GM12873 (cell line): Measurements from ENCODE around the gene JMJD1C.

Experiments used
- TF ChIP-seq, protein P1 (sequence below): IDR thresholded peaks from 2 replicates; pipeline ENCODE4 v1.5.1; 2012; ENCODE audit warnings: low read depth, mild to moderate bottlenecking, moderate library complexity, low read length, control low read depth; ENCODE audit not compliant: insufficient read depth; ENCODE audit errors: missing control alignments

Gene JMJD1C

DNA sequence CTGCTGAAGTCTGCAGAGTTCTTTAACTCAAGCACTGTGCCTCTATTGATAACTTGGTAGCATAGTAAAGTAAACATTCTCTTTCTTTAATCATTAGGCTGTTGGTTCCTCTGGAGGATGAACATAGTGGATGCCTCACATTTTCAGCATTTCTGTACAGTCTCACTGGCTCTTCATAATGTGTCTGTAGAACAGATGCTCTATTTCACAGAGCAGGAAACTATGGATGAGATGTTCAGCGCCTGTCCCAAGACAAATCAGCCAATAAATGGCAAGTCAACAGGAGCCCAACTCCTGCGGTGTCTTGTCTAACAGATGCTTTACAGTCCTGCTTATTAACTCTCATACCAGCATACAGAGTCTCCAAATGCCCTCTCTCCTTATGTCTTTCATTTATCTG is 296.2 kb downstream of the JMJD1C start:
- TF ChIP-seq, protein P1, sequence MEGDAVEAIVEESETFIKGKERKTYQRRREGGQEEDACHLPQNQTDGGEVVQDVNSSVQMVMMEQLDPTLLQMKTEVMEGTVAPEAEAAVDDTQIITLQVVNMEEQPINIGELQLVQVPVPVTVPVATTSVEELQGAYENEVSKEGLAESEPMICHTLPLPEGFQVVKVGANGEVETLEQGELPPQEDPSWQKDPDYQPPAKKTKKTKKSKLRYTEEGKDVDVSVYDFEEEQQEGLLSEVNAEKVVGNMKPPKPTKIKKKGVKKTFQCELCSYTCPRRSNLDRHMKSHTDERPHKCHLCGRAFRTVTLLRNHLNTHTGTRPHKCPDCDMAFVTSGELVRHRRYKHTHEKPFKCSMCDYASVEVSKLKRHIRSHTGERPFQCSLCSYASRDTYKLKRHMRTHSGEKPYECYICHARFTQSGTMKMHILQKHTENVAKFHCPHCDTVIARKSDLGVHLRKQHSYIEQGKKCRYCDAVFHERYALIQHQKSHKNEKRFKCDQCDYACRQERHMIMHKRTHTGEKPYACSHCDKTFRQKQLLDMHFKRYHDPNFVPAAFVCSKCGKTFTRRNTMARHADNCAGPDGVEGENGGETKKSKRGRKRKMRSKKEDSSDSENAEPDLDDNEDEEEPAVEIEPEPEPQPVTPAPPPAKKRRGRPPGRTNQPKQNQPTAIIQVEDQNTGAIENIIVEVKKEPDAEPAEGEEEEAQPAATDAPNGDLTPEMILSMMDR: no peak

GRCh38 chr10:63168821-63169462 is 296.8 kb downstream of the JMJD1C start:
- TF ChIP-seq, protein P1: no peak

GRCh38 chr10:63166742-63167258 is 299.0 kb downstream of the JMJD1C start:
- TF ChIP-seq, protein P1: peak; percentile 77

GRCh38 chr10:63165249-63165648 is 300.5 kb downstream of the JMJD1C start:
- TF ChIP-seq, protein P1: no peak

DNA sequence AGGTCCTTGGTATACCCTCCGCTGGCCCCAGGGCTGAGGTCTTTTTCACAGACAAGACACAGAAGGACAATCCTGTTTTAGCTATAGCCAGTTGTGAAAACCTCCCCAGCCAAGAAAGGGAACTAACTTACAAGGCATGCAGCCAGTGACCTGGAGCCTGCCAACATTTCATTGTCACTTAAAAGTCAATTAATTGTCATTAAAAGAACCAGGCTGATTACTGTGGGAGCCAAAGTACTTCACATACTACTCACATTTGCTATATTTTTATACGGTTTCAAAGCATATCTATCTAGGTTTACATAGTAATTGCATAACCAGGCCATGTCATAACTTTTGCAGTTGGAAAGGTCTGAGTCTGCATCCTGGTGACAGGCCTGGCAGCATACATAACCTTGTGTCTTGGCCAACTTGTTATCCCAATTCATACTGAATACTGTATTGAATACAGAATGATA is 301.6 kb downstream of the JMJD1C start:
- TF ChIP-seq, protein P1: no peak

GRCh38 chr10:63161592-63161991 is 304.2 kb downstream of the JMJD1C start:
- TF ChIP-seq, protein P1: no peak

DNA sequence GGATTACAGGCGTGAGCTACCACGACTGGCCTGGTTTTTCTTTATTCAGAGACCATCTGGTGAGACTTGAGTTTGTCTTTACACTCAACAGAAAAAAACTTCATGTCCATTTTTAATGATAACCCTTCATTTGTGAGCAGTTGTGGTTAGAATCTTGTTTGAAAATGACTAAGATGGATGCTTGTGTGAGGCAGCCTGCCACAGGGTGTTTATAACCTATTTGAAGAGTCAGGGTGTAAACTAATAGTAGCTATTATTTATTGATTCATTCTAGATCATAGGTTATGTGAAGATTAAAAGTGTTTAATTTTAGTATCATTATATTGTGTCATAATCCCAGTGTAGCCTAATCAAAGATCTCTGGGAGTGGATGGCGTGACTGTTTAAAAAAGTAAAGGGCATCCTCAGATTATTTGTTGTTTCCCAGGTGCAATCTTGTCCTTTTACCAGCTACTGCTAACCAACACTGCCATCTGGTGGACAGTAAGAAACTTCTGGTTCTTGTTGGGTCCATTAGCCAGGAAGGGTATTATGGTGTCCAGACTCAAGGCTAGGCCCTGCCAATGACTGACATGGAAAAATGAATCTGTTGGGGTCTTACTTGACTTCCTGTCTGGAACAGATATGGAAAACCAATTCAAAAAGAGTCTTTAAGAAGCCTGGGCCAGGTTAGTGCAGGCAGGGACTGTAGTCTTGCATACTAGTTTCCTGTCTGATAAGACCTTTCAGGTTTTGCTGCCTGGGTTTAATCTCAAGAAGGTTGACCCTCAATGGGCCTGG is 307.7 kb downstream of the JMJD1C start:
- TF ChIP-seq, protein P1: peak; percentile 75
